ENCODE data around the gene CYP4F2.

DNA sequence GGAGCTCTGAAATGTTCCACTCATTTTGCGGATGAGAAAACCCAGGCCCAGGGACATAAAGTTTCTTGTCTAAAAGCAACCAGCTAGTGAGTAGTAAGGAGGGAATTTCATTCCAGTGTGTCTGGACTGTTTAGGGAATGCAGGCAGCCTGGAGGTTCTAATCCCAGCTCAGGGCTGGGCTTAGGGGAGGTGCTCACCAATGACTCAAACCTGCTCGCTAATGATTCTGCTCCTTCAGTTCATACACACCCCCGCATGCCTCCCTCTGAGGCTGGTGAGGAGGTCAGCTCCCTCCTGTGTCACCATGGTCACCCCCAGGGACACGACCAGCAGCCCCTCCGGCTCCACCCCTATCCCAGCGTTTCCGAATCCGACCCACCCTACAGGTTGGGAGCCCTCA is 34.6 kb downstream of the CYP4F2 start:
- TF ChIP-seq, protein P1, sequence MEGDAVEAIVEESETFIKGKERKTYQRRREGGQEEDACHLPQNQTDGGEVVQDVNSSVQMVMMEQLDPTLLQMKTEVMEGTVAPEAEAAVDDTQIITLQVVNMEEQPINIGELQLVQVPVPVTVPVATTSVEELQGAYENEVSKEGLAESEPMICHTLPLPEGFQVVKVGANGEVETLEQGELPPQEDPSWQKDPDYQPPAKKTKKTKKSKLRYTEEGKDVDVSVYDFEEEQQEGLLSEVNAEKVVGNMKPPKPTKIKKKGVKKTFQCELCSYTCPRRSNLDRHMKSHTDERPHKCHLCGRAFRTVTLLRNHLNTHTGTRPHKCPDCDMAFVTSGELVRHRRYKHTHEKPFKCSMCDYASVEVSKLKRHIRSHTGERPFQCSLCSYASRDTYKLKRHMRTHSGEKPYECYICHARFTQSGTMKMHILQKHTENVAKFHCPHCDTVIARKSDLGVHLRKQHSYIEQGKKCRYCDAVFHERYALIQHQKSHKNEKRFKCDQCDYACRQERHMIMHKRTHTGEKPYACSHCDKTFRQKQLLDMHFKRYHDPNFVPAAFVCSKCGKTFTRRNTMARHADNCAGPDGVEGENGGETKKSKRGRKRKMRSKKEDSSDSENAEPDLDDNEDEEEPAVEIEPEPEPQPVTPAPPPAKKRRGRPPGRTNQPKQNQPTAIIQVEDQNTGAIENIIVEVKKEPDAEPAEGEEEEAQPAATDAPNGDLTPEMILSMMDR (conservative IDR thresholded peaks at IDR 0.05), result no peak
- no peak for TF ChIP-seq ZFX (IDR thresholded peaks at IDR 0.05)

All from C4-2B (cell line).